H9 (cell line): ENCODE results near the gene SRF. TPM values are rescaled to one million over a fixed set of nuclear protein-coding genes. Genes with fewer than 3 reads are reported as not detected.

Experiments used
- DNase-seq: peaks from one replicate; pipeline ENCODE4 v3.0.0-alpha.2; 2017
- H2AFZ ChIP-seq: one replicate; pipeline ENCODE4 v1.6.1; 2013; ENCODE audit warnings: mild to moderate bottlenecking, low read length, control low read depth, moderate library complexity
- H2AK5ac ChIP-seq: 2 replicates; pipeline ENCODE4 v1.6.1; 2013; ENCODE audit warnings: low read length, control low read depth, mixed read lengths; ENCODE audit not compliant: insufficient read length
- H2BK120ac ChIP-seq: one replicate; pipeline ENCODE4 v1.6.1; 2013; ENCODE audit warnings: low read depth, mild to moderate bottlenecking, low read length, control low read depth, inconsistent platforms; ENCODE audit not compliant: poor library complexity, severe bottlenecking
- H2BK12ac ChIP-seq: 2 replicates; pipeline ENCODE4 v1.6.1; 2013; ENCODE audit warnings: low read length, control low read depth, mixed read lengths, low read depth; ENCODE audit not compliant: insufficient read length
- H2BK15ac ChIP-seq: 2 replicates; pipeline ENCODE4 v1.6.1; 2013; ENCODE audit warnings: low read depth, low read length, control low read depth
- H2BK20ac ChIP-seq: one replicate; pipeline ENCODE4 v1.6.1; 2013; ENCODE audit warnings: low read depth, mild to moderate bottlenecking, low read length, control low read depth, inconsistent platforms; ENCODE audit not compliant: poor library complexity, severe bottlenecking
- H2BK5ac ChIP-seq: 2 replicates; pipeline ENCODE4 v1.6.1; 2013; ENCODE audit warnings: low read length, control low read depth, mixed read lengths; ENCODE audit not compliant: insufficient read length
- H3K14ac ChIP-seq: 2 replicates; pipeline ENCODE4 v1.6.1; 2013; ENCODE audit warnings: low read length, control low read depth; ENCODE audit not compliant: insufficient read depth
- H3K18ac ChIP-seq: 2 replicates; pipeline ENCODE4 v1.6.1; 2013; ENCODE audit warnings: low read depth, mild to moderate bottlenecking, mixed read lengths, low read length, control low read depth; ENCODE audit not compliant: insufficient read length
- H3K23ac ChIP-seq: 2 replicates; pipeline ENCODE4 v1.6.1; 2013; ENCODE audit warnings: low read length, control low read depth, mixed read lengths, low read depth; ENCODE audit not compliant: insufficient read length
- H3K23me2 ChIP-seq: 2 replicates; pipeline ENCODE4 v1.6.1; 2013; ENCODE audit warnings: low read depth, mild to moderate bottlenecking, mixed read lengths, low read length, control low read depth; ENCODE audit not compliant: insufficient read length, poor library complexity, severe bottlenecking
- H3K27ac ChIP-seq: 2 replicates; pipeline ENCODE4 v1.5.1; 2013; ENCODE audit warnings: low read length, control low read depth, mixed read lengths, low read depth; ENCODE audit not compliant: insufficient read length
- H3K27me3 ChIP-seq: 2 replicates; pipeline ENCODE4 v1.6.1; 2013; ENCODE audit warnings: low read length, control low read depth, inconsistent platforms; ENCODE audit not compliant: insufficient read depth
- H3K4ac ChIP-seq: 2 replicates; pipeline ENCODE4 v1.6.1; 2013; ENCODE audit warnings: low read depth, mild to moderate bottlenecking, control low read depth, inconsistent platforms, low read length, moderate library complexity
- H3K4me1 ChIP-seq: 2 replicates; pipeline ENCODE4 v1.6.1; 2013; ENCODE audit warnings: low read length, control low read depth, inconsistent platforms; ENCODE audit not compliant: insufficient read depth
- H3K4me2 ChIP-seq: 2 replicates; pipeline ENCODE4 v1.6.1; 2013; ENCODE audit warnings: low read length, control low read depth, mixed read lengths; ENCODE audit not compliant: insufficient read length, insufficient read depth
- H3K56ac ChIP-seq: 2 replicates; pipeline ENCODE4 v1.6.1; 2013; ENCODE audit warnings: low read depth, mild to moderate bottlenecking, mixed read lengths, low read length, control low read depth; ENCODE audit not compliant: insufficient read length
- H3K79me1 ChIP-seq: 2 replicates; pipeline ENCODE4 v1.6.1; 2013; ENCODE audit warnings: low read depth, mild to moderate bottlenecking, moderate library complexity, low read length, control low read depth, inconsistent platforms; ENCODE audit not compliant: insufficient read depth, poor library complexity, severe bottlenecking
- H3K79me2 ChIP-seq: 2 replicates; pipeline ENCODE4 v1.6.1; 2013; ENCODE audit warnings: low read length, control low read depth, inconsistent platforms; ENCODE audit not compliant: insufficient read depth
- H3K9ac ChIP-seq: 2 replicates; pipeline ENCODE4 v1.6.1; 2013; ENCODE audit warnings: low read length, control low read depth, mixed read lengths; ENCODE audit not compliant: insufficient read length; ENCODE audit errors: extremely low read depth
- H3K9me3 ChIP-seq: one replicate; pipeline ENCODE4 v1.6.1; 2013; ENCODE audit warnings: low read depth, low read length, inconsistent platforms; ENCODE audit not compliant: control insufficient read depth
- H3T11ph ChIP-seq: one replicate; pipeline ENCODE4 v1.6.1; 2013; ENCODE audit warnings: mild to moderate bottlenecking, low read length, control low read depth, inconsistent platforms
- H4K20me1 ChIP-seq: one replicate; pipeline ENCODE4 v1.6.1; 2013; ENCODE audit not compliant: control insufficient read depth, insufficient read length, insufficient read depth
- H4K5ac ChIP-seq: 2 replicates; pipeline ENCODE4 v1.6.1; 2013; ENCODE audit warnings: low read depth, mild to moderate bottlenecking, mixed read lengths, low read length, control low read depth; ENCODE audit not compliant: insufficient read length
- H4K8ac ChIP-seq: replicated peaks from 2 replicates; pipeline ENCODE4 v1.6.1; 2013; ENCODE audit warnings: low read length, control low read depth, mixed read lengths, low read depth; ENCODE audit not compliant: insufficient read length
- H4K91ac ChIP-seq: 2 replicates; pipeline ENCODE4 v1.6.1; 2013; ENCODE audit warnings: low read depth, mild to moderate bottlenecking, moderate library complexity, mixed read lengths, low read length, control low read depth; ENCODE audit not compliant: insufficient read length
- H3K27ac Mint-ChIP-seq, 3 experiments: 2 replicates in 2 of 3; 3 replicates in 1 of 3; pipeline ENCODE4 v1.8.0; 2020 to 2021; ENCODE audit warnings: mixed read lengths in 3 of 3, mild to moderate bottlenecking in 1 of 3, moderate library complexity in 1 of 3
- H3K27me3 Mint-ChIP-seq: 2 replicates; pipeline ENCODE4 v1.8.0; 2021; ENCODE audit warnings: low read depth, mild to moderate bottlenecking, moderate library complexity, mixed read lengths
- H3K36me3 Mint-ChIP-seq, 3 experiments: 2 replicates in 2 of 3; 3 replicates in 1 of 3; pipeline ENCODE4 v1.8.0; 2020 to 2021; ENCODE audit warnings: low read depth in 3 of 3, mixed read lengths in 3 of 3; ENCODE audit not compliant: insufficient read depth in 1 of 3
- H3K4me1 Mint-ChIP-seq, 2 experiments: 2 replicates each; pipeline ENCODE4 v1.8.0; 2020; ENCODE audit warnings: mixed read lengths in 2 of 2
- H3K4me3 Mint-ChIP-seq, 2 experiments: 2 replicates in 1 of 2; 3 replicates in 1 of 2; pipeline ENCODE4 v1.8.0; 2020 to 2021; ENCODE audit warnings: mild to moderate bottlenecking in 2 of 2, mixed read lengths in 2 of 2, moderate library complexity in 1 of 2
- H3K9me3 Mint-ChIP-seq, 2 experiments: 2 replicates in 1 of 2; 3 replicates in 1 of 2; pipeline ENCODE4 v1.8.0; 2020; ENCODE audit warnings: mild to moderate bottlenecking in 2 of 2, mixed read lengths in 2 of 2, moderate library complexity in 1 of 2
- CTCF ChIP-seq: fragments of 200-600 bp; sonication (generic); conservative IDR thresholded peaks from 3 replicates; pipeline ENCODE4 v1.8.0; 2021; ENCODE audit warnings: antibody characterized with exemption, mild to moderate bottlenecking
- WGBS: extraction: QIAGEN DNeasy Blood & Tissue Kit; methylation state at CpG from one replicate; pipeline ENCODE4 v1.1.7; 2013; ENCODE audit warnings: missing lambda C conversion rate, low lambda C conversion rate, mixed read lengths; ENCODE audit not compliant: insufficient read length; ENCODE audit errors: extremely low coverage; 5-methylcytosine and 5-hydroxymethylcytosine counted together
- total RNA-seq: library from RNA; stranded (reverse); gene quantifications from 2 replicates; pipeline ENCODE4 v1.2.1, GENCODE V29; 2021

The SRF gene
- total RNA-seq, 1 experiment from 2014 or later = 57.5 TPM

GRCh38 chr6:43149265-43149664, 21.8 kb upstream of the SRF start:
- no peak overlapping the region for H3K4me3 Mint-ChIP-seq
- Histone ChIP-seq H3K9me3 (no peaks in the 10 kb centered on the region), H3K79me1 (no peaks in the 10 kb centered on the region), H3K14ac (no peak overlapping the region), H3K4me2 (no peak overlapping the region), H3K4me1 (no peaks in the 10 kb centered on the region), H3K4ac (no peak overlapping the region), H2BK15ac (no peak overlapping the region), H3K79me2 (no peaks in the 10 kb centered on the region), H3K27ac (no peak overlapping the region), H3K23ac (no peak overlapping the region), H2AK5ac (no peak overlapping the region), H3K9ac (no peak overlapping the region), H4K8ac (no peak overlapping the region), H2BK12ac (no peak overlapping the region), H3T11ph (no peak overlapping the region), H3K56ac (no peak overlapping the region), H4K20me1 (no peaks in the 10 kb centered on the region), H4K5ac (no peak overlapping the region), H2AFZ (no peak overlapping the region), H2BK20ac (no peak overlapping the region), H2BK120ac (no peak overlapping the region), H4K91ac (no peak overlapping the region), H3K18ac (no peak overlapping the region), H2BK5ac (no peak overlapping the region), H3K23me2 (no peaks in the 10 kb centered on the region), H3K27me3 (no peaks in the 10 kb centered on the region)
- no peaks in the 10 kb centered on the region for H3K9me3 Mint-ChIP-seq
- no peaks in the 10 kb centered on the region for H3K27me3 Mint-ChIP-seq
- no CpG with 5 or more reads among the region's 1 CpG for WGBS
- H3K36me3 Mint-ChIP-seq = peaks cover 10 to 29% (median 29%) of the 10 kb centered on the region in 3 experiments; a peak in 6 of 7 replicates
- no peak overlapping the region for H3K27ac Mint-ChIP-seq
- DNase-seq = no peak
- TF ChIP-seq CTCF = no peak
- no peaks in the 10 kb centered on the region for H3K4me1 Mint-ChIP-seq
